NCI-H2196 treated with DMSO at 0.1 percent for 48 hours (cell line): ENCODE data around the gene GPT2.

Experiments
- DNase-seq: peaks from one replicate; lab custom pipeline; 2025; ENCODE audit not compliant: unreplicated experiment; lab: John Stamatoyannopoulos, UW

GPT2 gene

GRCh38 chr16:46896314-46896968 lies 12.3 kb downstream of the GPT2 start:
- DNase-seq, result no peak

DNA sequence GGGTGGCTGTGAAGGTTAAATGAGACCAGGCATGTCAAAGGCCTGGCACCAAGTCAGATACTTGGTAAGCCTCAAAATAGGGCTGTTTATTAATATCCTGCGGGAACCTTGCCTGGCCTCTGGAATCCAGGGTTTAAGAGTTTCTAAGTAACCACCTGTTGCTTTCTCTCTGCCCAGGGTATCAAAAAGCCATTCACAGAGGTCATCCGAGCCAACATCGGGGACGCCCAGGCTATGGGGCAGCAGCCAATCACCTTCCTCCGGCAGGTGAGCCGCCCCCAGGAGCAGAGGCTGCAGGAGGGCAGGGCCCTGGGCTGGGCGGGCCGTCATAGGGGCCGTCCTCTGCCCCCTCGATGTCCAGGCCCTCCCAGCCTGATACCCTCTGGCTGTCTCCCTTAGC lies 13.3 kb downstream of the GPT2 start:
- DNase-seq, result no peak

DNA sequence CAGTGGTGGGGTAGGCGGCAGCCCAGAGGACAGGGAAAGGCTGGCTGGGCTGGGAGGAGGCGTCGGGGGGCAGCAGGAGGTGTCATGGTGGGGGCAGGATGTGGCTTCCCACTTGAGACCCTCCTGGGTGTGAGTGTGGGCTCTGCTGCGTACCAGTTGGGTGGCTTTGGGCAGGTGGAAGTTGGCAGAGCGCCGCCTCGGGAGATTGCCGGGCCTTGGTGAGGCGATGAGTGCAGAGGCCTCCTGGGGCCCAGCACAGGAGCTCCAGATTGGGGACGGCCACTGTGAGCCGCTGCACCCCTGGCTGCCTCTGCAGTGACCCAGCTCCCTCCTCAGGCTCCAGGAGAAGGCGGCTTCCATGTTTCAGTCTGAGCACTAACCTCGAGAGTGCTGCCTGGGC lies 13.8 kb downstream of the GPT2 start:
- DNase-seq, result no peak

GRCh38 chr16:46899443-46900143 lies 15.4 kb downstream of the GPT2 start:
- no peak for DNase-seq

GRCh38 chr16:46900455-46901235 lies 16.5 kb downstream of the GPT2 start:
- DNase-seq, result no peak

GRCh38 chr16:46901709-46902108 lies 17.5 kb downstream of the GPT2 start:
- no peak for DNase-seq

DNA sequence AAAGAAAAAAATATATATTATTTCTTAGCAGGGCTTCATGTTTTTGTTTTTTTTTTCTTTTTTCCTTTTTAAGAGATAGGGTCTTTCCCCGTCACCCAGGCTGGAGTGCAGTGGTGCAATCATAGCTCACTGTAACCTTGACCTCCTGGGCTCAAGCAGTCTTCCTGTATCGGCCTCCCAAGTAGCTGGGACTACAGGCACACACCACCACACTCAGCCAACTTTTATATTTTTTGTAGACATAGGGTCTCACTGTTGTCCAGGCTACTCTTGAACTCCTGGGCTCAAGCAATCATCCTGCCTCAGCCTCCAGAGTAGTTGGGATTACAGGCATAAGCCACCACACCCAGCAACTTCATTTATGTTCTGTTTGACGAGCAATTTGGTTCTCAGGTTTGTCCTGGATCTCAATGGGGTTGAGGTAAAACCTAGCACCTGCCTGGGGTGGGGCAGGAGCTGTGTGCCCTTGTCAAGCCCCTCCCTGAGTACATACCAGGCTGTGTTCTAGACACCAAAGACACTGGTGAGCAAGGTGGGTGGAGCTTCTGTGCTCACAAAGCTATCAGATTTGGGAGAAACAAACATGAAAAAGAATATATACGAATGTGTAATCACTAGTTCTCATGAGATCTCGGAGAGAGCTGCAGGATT lies 19.2 kb downstream of the GPT2 start:
- no peak for DNase-seq

- DNase-seq, result no peak
Observed at GRCh38 chr16:46904471-46904870, 20.3 kb downstream of the GPT2 start.

DNA sequence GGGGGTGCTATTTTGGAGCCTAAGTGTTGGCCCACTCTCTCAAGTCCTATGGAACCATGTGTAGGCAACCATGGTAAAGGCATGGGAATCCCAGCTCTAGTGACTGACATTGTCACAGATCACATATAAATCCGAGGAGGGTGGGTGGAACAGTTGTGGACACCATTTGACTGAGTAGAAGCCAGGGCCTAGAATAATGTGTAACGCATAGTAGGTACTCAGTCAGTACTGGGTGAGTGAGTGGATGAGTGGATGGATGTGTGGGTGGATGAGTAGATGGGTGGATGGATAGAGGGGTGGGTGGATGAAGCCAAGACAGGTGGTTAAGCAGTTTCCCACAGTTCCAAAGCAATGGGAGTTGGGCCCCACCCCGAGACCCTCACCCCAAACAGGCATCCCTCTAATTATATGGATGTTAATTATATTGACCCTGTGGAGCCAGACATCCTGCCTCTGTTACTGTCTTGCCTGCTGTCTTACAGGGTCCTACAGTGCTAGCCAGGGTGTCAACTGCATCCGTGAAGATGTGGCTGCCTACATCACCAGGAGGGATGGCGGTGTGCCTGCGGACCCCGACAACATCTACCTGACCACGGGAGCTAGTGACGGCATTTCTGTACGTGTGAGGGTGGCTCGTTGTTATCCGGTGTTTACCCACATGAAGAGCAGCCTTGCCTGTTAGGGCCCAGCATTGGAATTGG lies 22.3 kb downstream of the GPT2 start:
- no peak for DNase-seq

DNA sequence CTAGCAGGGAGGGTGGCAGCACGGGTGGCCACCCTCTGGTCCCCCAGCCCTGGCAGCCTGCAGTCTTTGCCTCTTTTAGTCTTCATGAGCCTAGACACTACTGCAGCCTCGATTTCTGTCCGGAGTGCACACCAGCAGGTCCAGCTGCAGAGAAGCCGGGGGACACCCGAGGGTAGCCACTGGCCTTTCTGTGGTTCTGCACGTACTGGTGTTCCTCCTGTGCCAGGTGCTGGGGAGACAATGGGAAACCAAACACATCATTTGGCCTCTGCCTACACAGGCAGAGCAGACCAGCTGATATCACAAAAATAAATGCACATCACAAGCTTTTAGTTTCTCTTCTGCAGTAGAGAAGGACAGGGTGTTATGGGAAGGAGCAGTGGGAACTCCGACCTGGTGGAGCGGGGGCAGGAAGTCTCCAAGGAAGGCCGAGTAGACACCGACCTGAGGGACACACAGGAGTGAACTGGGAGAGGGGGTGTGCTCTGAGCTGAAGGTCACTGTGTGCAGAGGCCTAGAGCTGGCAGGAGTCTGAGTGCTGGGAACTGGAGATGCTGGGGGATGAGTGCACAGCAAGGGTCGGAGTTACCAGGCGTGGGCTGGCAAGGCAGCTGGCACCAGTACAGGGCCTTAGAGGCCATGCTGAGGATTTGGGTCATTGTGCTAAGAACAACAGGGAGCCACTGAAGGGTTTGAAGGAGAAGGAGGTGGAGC lies 23.1 kb downstream of the GPT2 start:
- no peak for DNase-seq

- DNase-seq, result no peak
Observed at GRCh38 chr16:46908540-46909372, 24.6 kb downstream of the GPT2 start.

DNA sequence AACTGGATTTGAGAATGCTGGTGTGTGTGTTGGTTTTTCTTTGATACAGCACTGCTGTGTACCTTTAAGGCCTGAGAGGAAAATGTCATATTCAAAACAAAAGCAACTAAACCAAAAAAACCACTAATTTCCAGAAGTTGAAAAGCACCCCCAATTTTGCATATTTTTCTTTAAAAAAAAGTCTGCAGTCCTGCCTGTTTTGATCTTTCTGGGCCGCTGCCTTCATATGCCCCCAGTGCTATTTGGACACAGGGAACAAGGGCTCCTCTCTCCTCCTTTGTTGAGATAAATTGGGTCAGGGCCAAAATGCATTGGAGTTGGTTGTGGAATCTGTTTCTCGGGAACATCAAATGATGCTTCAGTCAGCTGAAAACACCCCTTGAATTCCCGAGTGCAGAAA lies 26.9 kb downstream of the GPT2 start:
- no peak for DNase-seq

DNA sequence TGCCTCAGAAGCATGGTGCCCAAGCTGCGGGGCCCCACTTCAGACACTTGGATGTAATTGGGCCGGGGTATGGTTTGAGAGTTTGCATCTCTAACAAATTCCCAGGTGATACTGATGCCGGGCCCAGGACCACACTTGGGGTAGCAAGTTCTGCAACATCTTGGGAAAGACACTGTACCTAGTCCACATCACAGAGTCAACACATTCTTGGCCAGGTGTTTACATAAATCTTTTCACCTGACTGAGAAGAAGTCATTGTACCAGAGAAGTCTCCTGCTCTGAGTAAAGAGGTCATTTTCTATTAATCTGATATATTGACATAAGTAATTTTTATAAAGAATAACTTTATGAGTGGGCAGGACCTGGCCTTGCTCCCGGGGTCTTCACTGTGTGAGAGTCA lies 27.5 kb downstream of the GPT2 start:
- DNase-seq, result no peak

DNA sequence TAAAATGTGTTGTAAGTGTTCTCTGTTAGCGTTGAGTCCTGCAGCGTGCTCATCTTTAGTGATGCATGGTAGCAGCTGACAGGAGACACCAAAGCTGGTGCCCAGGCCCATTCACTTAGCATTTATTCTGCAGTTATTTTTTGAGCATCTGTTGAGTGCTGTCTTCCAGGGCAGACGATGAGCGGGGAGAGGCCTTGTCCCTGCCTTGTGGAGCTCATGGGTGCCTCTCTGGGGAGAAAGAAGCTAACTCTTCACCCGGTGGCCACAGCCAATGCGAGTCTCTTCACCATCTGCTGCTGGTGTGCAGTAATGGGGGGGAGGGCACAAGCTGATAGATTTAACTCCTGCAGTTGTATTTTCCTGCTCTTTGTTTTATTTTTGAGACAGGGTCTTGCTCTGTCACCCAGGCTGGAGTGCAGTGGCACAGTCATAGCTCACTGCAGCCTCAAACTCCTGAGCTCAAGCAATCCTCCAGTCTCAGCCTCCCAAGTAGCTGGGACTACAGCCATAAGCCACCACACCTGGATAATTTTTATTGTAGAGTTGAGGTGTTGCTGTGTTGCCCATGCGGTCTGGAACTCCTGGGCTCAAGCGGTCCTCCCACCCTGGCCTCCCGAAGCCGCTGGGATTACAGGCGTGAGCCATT lies 30.5 kb downstream of the GPT2 start:
- no peak for DNase-seq

- DNase-seq, result no peak
Observed at GRCh38 chr16:46915483-46916025, 31.4 kb downstream of the GPT2 start.

- DNase-seq, result no peak
Observed at GRCh38 chr16:46916980-46917379, 32.8 kb downstream of the GPT2 start.

- no peak for DNase-seq
Observed at GRCh38 chr16:46918400-46918799, 34.2 kb downstream of the GPT2 start.

- peak; percentile 83 for DNase-seq
Observed at GRCh38 chr16:46918905-46919792, 35.0 kb downstream of the GPT2 start.
